Hematopoietic multipotent progenitor cell treated with erythropoietin and hydrocortisone succinate and interleukin-3 and kit ligand, for 6 days (in vitro differentiated cells): ENCODE measurements around the gene SULT1A3.
"Not testable (repeated sequence)": the region's sequence is repeated elsewhere in the genome, so short reads cannot be mapped to it uniquely, and the experiment has no call there.

Experiments used
- DNase-seq: peaks from one replicate; pipeline ENCODE4 v3.0.0-alpha.2; 2015

The SULT1A3 gene

DNA sequence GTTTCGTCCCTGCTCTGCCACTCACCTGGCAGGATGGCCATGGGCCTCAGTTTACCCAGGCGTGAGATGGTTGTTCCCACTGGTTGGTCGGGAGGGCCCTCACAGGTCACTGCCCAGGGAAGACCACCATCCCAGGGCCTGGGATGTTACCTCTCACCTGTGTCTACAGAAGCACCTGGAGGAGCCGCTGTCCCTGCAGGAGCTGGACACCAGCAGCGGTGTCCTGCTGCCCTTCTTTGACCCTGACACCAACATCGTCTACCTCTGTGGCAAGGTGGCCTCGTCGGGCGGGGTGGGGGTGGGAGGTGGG, 11.5 kb upstream of the SULT1A3 start:
- DNase-seq: no peak

DNA sequence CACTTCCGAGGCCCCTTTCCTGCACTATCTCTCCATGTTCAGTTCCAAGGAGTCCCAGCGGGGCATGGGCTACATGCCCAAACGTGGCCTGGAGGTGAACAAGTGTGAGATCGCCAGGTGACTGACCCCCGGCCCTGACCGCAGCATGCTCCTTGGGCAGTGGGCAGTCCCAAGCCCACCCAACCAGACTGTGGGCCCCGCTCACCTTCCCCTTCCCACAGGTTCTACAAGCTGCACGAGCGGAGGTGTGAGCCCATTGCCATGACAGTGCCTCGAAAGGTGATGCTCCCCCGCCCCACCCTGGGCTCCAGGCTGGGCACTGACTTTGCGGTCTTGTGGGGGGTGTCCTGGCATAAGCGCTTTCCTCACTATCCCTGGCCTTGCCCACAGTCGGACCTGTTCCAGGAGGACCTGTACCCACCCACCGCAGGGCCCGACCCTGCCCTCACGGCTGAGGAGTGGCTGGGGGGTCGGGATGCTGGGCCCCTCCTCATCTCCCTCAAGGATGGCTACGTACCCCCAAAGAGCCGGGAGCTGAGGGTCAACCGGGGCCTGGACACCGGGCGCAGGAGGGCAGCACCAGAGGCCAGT, 11.0 kb upstream of the SULT1A3 start:
- DNase-seq: no peak

DNA sequence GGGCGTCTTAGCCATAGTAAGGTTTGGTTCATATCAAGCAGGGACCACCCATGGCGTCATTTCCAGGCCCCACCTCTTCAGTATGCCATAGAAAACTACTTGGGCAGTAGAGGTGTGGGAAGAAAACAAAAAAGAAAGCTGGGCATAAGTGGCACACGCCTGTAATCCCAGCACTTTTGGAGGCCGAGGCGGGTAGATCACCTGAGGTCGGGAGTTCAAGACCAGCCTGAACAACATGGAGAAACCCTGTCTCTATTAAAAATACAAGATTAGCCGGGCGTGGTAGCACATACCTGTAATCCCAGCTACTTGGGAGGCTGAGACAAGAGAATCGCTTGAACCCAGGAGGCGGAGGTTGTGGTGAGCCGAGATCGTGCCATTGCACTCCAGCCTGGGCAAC, 7.9 kb upstream of the SULT1A3 start:
- DNase-seq: not testable (repeated sequence)

DNA sequence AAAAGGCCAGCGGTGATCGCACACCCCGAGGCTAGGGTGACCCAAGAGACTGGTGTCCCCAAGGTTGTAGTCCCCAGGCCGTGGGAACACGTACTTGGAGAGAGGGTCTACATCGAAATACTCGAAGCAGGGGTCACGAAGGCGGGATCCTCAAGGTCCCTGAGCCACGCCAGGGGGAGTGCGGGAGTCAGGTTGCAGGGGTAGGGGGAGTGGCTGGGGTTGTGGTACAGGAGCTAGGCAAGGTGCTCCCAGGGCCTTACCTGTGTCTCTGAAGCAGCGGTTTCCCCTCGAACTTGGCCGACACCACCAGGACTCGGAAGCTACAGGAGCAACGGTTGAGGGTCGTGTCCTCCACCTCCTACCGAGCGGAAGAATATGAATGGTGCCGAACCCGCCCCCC, 6.0 kb upstream of the SULT1A3 start:
- not testable (repeated sequence) for DNase-seq

DNA sequence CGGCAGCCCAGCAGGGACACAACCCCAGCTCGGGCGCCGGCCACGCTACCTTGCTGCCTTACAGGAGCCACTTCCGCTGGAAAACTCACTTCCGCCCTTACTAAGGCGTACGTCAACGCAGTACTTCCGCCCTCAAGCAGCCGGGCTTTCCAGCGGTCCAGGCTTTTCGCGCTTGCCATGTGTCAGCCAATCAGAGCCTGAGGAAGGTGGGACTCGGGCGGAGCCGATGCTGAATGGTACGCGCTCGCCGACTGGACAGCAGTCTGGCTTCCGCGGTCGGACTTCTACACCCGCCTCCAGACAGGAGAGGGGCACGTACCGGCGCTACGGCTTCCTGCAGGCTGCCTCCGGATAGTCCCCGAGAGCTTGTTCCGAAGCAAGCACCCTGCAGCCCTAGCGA, 5.4 kb upstream of the SULT1A3 start, which contains the start of the genes BOLA2B and SLX1A:
Gene BOLA2B (minus strand): TSS at position 52 of the 400 bp plus-strand sequence. CDS start 71 bp downstream, outside the sequence.
Gene SLX1A (plus strand): TSS at position 261 of the 400 bp plus-strand sequence. CDS start 210 bp downstream, outside the sequence.
- DNase-seq: not testable (repeated sequence)

DNA sequence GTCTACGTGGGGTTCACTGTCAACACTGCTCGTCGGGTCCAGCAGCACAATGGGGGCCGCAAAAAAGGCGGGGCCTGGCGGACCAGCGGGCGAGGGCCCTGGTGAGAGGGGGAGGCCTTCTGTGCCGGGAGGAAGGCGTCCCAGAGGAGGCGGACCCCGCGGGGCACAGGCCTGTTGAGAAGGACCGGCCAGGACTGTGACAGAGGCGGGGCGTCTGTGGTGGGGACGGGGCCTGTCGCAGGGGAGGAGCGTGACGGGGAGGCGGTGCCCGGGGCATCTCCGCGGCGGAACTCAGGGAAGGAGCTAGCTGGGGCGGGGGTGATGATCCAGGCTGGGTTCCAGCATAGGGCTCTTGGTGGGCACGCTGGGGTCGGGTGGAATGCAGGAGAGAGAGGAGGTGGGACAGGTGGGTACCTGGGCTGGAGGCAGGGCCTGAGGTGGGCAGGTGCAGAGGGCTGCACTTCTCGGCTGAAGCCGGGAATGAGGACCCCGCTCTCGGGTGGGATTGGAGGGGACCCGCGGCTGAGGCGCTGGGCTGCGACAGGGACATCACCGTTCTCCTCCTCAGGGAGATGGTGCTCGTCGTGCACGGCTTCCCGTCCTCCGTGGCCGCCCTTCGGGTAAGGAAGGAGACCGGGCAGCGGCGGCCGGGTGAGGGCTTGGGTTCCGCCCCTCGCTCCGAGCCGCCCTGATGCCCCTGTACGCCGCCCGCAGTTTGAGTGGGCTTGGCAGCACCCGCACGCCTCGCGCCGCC, 4.7 kb upstream of the SULT1A3 start:
- DNase-seq: not testable (repeated sequence)

DNA sequence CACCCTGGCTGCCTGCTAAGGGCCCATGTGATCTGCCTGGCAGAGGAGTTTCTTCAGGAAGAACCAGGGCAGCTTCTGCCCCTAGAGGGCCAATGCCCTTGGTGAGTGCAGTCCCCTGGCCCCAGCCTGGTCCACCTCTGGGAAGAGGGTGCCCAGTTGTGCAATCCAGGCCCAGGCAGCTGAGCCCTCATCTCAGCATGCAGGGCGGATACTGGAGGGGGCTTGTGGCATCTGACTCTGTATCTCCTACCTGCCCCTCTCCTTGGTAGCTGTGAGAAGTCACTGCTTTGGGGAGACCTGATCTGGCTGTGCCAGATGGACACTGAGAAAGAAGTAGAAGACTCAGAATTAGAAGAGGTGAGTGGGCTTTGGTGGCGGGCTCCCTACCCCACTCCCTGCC, 2.1 kb upstream of the SULT1A3 start:
- DNase-seq: not testable (repeated sequence)

DNA sequence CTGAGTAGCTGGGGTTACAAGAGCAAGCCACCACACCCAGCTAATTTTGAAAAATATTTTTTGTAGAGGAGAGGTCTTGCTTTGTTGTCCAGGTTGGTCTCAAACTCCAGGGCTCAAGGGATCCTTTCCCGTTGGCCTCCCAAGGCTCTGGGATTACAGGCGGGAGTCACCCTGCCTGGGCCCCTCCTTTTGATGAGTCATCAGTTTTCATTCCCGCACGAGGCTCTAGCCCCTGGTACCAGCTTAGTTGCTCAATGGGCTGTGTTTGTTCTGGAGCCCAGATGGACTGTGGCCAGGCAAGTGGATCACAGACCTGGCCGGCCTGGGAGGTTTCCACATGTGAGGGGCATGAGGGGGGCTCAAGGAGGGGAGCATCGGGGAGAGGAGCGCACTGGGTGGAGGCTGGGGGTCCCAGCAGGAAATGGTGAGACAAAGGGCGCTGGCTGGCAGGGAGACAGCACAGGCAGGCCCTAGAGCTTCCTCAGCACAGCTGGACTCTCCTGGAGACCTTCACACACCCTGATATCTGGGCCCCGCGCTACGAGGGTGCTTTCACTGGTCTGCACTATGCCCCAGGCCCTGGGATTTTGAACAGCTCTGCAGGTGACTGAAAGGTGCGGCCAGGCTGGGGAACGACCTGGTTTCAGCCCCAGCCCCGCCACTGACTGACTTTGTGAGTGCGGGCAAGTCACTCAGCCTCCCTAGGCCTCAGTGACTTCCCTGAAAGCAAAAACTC, 721 bp downstream of the SULT1A3 start:
- not testable (repeated sequence) for DNase-seq

DNA sequence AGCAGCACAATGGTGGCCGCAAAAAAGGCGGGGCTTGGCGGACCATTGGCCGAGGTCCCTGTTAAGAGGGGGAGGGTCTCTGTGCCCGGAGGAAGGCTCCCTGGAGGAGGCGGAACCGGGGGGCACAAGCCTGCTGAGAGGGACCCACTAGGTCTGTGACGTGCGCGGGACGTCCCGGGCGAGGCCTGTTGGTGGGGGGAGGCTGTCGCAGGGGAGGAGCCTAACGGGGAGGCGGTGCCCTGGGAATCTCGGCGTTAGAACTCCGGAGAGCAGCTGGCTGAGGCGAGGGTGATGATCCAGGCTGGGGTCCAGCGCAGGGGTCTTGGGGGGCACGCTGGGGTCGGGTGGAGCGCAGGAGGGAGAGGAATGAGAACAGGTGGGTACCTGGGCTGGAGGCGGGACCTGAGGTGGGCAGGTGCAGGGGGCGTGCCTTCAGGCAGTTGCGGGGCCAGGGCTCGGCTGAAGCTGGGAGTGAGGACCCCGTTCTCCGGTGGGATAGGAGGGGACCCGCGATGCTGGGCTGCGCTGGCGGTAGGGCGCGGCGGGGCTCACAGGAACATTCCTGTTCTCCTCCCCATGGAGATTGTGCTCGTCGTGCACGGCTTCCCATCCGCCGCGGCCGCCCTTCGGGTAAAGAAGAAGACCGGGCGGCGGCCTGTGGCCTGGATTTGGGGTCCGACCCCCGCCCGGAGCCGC, 6.6 kb downstream of the SULT1A3 start:
- not testable (repeated sequence) for DNase-seq

DNA sequence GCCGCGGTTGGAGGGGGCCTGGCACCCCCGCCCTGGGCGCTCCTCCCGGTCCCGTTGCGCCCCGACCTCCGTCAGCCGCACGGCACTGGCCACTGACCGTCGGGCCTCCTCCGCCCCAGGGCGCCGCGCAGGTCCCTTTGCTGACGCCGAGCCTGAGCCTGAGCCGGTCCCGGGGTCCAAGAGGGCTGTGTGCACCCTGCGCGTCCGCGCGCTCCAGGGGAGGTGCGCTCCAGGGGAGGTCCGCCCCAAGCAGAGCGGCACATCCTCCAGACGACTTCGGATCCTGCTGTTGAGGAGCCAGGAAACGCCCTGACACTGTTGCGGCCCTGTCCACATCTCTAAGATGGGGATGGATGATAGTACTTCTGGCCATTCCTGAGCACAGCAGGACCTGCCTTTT, 7.2 kb downstream of the SULT1A3 start:
- DNase-seq: not testable (repeated sequence)

DNA sequence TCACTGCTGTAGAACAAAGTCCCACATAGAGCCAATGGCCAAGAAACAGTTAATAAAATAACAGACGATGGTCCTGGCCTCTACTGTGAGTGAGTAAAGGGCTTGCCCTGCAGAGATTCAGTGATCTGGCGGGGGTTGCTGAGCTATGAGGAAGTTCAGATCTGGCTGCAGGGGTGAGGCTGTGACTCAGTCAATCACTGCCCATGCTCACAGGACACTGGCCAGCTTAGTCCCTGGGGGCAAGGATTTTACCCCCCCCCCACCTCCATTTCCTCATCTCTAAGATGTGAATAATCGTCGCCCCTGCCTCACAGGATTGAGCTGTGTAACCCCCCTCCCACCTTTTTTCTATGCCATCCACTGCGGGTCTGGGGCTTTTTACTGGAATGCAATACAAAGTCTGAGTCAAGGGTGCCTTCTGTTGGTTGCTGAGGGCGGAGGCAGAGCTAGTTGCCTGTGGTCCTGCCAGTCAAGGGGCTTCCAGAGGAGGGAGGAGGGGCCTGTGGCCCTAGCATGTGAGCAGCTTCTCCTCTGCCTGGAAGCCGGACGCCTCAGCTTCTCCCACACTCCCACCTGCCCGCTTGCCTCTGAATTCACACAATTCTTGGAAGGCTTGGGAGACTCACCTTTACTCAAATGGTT, 8.1 kb downstream of the SULT1A3 start:
- not testable (repeated sequence) for DNase-seq

DNA sequence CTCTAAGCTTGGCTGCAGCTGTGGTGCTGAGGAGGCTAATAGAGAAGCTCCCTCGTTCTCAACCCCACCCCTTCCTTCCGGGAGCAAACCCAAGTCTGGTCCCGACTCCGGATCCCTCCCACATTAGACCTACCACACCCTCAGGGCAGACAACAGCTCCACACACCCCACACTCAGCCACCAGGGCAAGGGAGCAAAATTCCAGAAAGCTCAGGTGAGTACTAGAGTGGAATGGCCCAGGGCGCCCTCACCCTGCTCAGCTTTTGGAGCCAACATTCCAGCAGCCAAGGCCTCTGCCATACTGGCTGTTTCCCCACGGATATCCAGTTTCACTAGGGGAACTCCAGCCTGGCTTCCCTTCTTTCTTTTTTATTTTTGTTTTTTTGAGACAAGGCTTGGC, 10.0 kb downstream of the SULT1A3 start:
- DNase-seq: not testable (repeated sequence)

DNA sequence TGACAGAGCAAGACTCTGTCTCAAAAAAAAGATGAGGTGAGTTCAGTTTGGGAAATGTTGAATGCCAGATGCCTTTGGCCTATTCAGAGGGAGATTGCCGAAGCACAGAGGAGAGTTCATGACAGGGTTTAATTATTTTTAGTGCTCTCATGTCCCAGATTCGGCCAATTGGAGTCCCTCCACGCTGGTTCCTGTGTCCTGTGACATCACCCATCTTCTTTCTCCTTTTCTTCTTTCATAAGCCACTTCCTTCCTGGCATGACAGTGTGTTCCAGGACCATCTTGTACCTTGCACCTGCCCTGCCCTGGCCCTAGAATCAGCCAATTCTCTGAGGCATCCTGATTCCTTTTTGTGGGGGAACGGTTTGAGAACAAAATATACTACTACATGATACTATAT, 12.4 kb downstream of the SULT1A3 start:
- DNase-seq: not testable (repeated sequence)

DNA sequence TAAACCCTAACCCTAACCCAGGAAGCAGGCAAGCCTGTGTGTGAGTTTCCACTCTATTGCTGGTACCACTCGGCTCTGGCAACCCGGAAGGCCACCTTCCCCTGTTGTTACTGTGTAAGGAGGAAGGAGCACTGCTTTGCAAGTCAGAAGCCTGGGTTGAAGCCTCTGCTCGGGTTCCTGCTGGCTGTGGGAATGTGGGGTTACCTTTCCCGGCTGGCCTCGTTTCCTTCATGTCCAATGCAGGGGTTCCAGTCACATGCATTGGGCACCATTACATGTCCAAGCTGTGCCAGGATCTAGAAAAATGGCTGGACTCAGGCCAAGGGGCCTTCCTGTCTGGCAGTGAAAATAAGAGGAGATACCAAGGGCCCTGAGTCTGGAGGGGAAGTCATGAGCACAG, 18.0 kb downstream of the SULT1A3 start:
- DNase-seq: not testable (repeated sequence)

DNA sequence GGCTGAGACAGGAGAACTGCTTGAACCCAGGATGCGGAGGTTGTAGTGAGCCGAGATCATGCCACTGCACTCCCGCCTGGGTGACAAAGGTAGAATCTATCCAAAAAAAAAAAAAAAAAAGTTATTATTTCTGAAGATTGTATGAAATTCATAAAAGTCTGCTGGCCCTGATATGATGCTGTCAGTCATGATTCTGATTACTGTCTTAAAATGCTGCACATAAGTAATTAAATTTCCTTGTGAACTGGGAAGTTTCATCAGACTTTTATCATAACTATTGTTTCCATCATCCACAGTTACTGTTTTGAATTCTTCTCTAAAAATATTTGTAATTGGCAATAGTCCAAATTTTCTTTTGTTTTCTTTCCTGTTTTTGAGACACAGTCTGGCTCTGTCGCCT, 49.3 kb downstream of the SULT1A3 start, which contains the start of gene NPIPB13:
Gene NPIPB13 (minus strand): TSS at position 101 of the 400 bp plus-strand sequence. CDS start 2,906 bp downstream, outside the sequence.
- DNase-seq: not testable (repeated sequence)
